Measurements from ENCODE around the gene SAE1.

DNA sequence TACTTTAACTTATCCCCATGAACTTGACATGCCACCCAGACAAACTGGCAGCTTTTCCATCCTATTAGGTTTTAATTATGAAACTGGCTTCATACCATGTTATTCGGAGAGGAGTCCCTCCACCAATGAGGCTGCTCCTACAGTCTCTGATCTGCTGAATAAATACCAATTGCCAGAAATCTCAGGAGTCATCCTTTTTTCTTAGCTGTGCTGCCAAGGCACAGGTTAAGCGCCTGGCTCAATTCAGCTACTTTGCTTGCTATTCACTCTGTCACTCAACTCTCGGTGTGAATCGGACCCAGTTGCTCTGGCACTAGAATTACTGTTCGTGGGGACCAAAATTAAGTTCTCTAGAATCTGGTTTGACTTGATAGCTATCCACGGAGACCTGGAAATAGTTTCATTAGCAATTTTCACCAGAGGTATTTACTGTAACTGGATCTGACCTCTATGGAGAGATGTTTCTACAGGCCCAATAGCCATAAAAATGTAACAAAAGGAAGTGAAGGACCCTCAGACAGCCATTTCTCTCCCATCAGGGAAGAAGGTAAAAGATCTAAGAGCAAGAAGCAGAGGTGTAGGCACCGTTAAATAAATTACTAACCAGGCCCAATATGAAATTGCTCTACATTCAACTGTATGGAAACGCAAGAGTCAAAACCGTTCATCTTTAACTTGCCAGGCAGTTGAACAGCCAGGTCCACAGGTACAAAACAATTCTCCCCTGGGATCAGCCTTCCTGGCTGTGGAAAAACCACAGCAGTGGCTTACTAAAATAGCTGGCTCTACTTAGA is 22.5 kb upstream of the SAE1 start:
- TF ChIP-seq, protein P1, sequence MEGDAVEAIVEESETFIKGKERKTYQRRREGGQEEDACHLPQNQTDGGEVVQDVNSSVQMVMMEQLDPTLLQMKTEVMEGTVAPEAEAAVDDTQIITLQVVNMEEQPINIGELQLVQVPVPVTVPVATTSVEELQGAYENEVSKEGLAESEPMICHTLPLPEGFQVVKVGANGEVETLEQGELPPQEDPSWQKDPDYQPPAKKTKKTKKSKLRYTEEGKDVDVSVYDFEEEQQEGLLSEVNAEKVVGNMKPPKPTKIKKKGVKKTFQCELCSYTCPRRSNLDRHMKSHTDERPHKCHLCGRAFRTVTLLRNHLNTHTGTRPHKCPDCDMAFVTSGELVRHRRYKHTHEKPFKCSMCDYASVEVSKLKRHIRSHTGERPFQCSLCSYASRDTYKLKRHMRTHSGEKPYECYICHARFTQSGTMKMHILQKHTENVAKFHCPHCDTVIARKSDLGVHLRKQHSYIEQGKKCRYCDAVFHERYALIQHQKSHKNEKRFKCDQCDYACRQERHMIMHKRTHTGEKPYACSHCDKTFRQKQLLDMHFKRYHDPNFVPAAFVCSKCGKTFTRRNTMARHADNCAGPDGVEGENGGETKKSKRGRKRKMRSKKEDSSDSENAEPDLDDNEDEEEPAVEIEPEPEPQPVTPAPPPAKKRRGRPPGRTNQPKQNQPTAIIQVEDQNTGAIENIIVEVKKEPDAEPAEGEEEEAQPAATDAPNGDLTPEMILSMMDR (IDR thresholded peaks at IDR 0.05), result no peak
- TF ChIP-seq POLR2A (IDR thresholded peaks at IDR 0.05), result no peak
